SK-MEL-5 (cell line): ENCODE results near the gene PIK3CA. TPM values are rescaled to one million over a fixed set of nuclear protein-coding genes. Genes with fewer than 3 reads are reported as not detected.
"Not testable (repeated sequence)": the region's sequence is repeated elsewhere in the genome, so short reads cannot be mapped to it uniquely, and the experiment has no call there.

Experiments used
- DNase-seq: peaks from one replicate; pipeline ENCODE4 v3.0.0-alpha.2; 2016; ENCODE audit warnings: low read depth, low spot score
- in situ Hi-C: cut with HindIII; loops from 2 replicates; pipeline ENCODE4 v1.10.0; 2016; ENCODE audit warnings: low sequenced_read_pairs, high pct_unique_total_duplicates, low pct_unique_long_range_greater_than_20kb
- small RNA-seq, 2 experiments: library from RNA; depleted of rRNA; stranded (forward); fragments of <200 nt; gene quantifications; one replicate each; pipeline ENCODE3, GENCODE V24; 2014
- total RNA-seq: library from RNA; depleted of rRNA; stranded (reverse); fragments of >200 nt; shearing (Covaris generic); gene quantifications from 2 replicates; pipeline ENCODE4 v1.2.3, GENCODE V29; 2014; rRNA removed

Gene PIK3CA
- total RNA-seq, 1 experiment from 2014 or later, result 12.7 TPM

GRCh38 chr3:179268400-179269051 lies 120.4 kb downstream of the PIK3CA start:
- in situ Hi-C loops, result no loop called here
- DNase-seq, result no peak

DNA sequence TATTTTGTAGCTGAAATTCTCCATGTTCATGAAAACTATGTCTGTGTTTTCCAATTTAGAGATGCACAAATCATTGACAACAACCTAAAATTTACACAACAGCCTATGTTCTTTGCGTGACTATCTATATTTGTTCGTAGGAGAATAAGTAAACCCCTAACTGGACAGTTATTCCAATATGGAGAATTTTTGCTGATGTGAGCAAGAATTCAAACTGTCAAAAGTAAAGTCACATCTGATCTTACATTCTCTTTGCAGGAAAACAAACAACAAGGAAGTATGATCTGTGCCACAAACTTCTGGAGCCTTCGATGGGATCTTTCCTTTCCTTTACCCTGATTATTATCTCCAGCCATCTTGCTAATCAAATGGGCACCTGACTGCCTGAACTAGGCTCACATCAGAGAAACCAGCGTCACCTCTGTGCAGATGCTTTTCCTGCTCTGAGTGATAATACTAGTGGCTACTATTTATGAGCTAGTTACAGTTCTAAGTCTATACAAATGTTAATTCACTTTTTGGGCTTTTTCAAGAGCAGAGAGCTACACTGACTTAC lies 121.1 kb downstream of the PIK3CA start:
- DNase-seq, result no peak
- in situ Hi-C loops, result no loop called here

GRCh38 chr3:179272385-179272784 lies 124.2 kb downstream of the PIK3CA start:
- in situ Hi-C loops, result no loop called here
- DNase-seq, result peak; percentile 24

GRCh38 chr3:179274434-179274833 lies 126.3 kb downstream of the PIK3CA start:
- in situ Hi-C loops, DNase-seq: not testable (repeated sequence)

DNA sequence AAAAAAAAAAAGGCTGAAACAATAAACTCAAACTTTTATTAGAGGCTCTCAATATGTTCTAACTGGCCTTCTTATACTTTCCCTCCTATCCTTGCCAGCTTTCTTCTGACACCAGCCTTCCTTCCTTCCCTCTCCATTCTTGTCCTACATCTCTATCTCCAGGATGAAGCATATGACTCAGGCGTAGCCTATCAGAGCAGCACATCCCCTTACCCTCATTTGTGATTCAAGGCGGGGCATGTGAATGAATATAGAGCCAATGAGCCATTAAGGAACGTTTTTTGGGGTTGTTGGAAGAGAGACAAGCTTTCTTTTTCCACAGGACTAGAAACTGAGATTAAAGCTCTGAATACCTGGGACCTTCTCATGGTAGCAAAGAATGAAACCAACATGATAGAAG lies 127.8 kb downstream of the PIK3CA start:
- DNase-seq, result no peak
- in situ Hi-C loops, result no loop called here

GRCh38 chr3:179276743-179277142 lies 128.6 kb downstream of the PIK3CA start:
- no peak for DNase-seq

GRCh38 chr3:179278151-179278550 lies 130.0 kb downstream of the PIK3CA start:
- in situ Hi-C loops, result no loop called here
- DNase-seq, result no peak

More at GRCh38 chr3:179276743-179277142, 128.6 kb downstream of the PIK3CA start:
- in situ Hi-C loops, result no loop called here

DNA sequence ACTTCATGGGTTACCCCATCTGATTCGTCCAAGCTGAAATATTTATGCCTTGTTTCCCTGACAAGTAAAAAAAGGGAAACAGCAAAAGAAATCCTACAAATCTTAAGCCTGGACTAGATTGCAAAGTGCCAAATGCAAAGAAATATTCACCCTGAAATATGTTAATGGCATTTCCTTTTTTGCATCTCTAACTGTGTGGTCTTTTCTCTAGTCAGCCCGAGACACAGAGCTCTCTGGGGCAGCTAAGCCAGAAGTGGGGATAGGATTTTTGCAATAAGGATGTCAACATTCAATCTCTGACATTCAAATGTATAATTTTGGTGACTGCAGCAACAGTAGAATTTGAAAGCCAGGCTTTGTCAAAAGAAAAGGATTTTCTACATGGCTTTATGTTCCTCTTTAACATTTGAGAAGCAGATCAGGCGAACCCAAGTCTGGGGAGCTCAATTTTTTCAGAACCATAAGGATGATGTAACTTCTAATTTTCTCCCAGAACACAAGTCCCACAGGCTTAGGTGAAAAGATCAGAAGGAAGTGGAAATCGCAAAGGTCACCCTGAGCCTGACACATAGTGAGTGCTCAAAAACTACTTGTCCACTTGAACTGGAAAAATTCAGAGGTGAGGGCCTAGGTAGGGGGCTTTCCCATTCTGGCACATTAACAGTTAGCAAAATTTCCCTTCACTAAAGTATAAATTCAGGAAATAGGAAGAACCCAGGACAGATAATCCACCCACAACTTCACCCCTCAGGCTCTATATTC lies 131.0 kb downstream of the PIK3CA start:
- DNase-seq, result no peak
- in situ Hi-C loops, result no loop called here

- in situ Hi-C loops, result no loop called here
- no peak for DNase-seq
These were observed 131.7 kb downstream of the PIK3CA start for GRCh38 chr3:179279837-179280236.

DNA sequence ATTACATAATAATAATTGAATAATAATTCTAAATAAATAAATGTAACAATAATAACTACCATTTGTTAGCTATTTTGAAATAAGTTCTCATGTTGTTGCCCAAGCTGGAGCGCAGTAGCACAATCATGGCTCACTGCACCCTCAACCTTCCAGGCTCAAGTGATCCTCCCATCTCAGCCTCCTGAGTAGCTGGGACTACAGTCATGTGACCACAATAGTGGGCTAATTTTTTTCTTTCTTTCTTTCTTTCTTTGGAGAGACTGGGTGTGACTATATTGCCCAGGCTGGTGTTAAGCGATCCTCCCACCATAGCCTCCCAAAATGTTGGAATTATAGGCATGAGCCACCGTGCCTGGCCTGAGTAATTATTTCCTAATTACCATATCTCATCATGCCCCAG lies 133.7 kb downstream of the PIK3CA start:
- in situ Hi-C loops, result no loop called here

DNA sequence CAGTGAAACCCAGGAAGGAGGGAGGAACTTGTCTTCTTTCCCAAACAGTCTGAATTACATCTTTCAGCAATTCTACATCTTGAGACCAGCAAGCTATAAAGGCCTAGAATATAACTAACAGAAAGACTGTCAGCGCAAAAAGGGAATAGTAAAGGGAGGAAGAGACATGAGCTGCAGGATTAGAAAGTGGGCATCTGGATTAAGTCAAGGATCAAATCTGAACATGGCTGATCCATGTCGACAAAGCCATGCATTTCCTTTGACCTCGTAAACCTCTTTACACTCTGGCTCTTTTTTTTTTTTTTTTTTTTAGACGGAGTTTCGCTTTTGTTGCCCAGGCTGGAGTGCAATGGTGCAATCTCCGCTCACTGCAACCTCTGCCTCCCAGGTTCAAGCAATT lies 138.2 kb downstream of the PIK3CA start:
- in situ Hi-C loops, result no loop called here
- DNase-seq, result no peak

More for the DNA sequence above, 133.7 kb downstream of the PIK3CA start:
- DNase-seq, result no peak

GRCh38 chr3:179288845-179289244 lies 140.7 kb downstream of the PIK3CA start:
- DNase-seq, result no peak
- in situ Hi-C loops, result no loop called here

- in situ Hi-C loops, result no loop called here
- no peak for DNase-seq
These were observed 141.1 kb downstream of the PIK3CA start for GRCh38 chr3:179289295-179289694.

Small RNA genes within 50 kb of the gene (small RNA-seq; reads per million reads assigned to genes)
- gene RF00402, result 0 reads per million in 2 experiments

Other genes starting within 250 kb of the PIK3CA start
- gene ZMAT3, start 76.5 kb upstream of the PIK3CA start, total RNA-seq, result 12.2 and 13.2 TPM in 2 replicates
- gene KCNMB3, start 102.8 kb downstream of the PIK3CA start, total RNA-seq, result 0.37 and 0.58 TPM in 2 replicates
- gene ZNF639, start 174.7 kb downstream of the PIK3CA start, total RNA-seq, result 39.2 and 39.3 TPM in 2 replicates
- 57.3 and 68.1 TPM in 2 replicates for gene MFN1, start 199.4 kb downstream of the PIK3CA start, total RNA-seq